Measurements from ENCODE around the gene PPIF.

The PPIF gene

DNA sequence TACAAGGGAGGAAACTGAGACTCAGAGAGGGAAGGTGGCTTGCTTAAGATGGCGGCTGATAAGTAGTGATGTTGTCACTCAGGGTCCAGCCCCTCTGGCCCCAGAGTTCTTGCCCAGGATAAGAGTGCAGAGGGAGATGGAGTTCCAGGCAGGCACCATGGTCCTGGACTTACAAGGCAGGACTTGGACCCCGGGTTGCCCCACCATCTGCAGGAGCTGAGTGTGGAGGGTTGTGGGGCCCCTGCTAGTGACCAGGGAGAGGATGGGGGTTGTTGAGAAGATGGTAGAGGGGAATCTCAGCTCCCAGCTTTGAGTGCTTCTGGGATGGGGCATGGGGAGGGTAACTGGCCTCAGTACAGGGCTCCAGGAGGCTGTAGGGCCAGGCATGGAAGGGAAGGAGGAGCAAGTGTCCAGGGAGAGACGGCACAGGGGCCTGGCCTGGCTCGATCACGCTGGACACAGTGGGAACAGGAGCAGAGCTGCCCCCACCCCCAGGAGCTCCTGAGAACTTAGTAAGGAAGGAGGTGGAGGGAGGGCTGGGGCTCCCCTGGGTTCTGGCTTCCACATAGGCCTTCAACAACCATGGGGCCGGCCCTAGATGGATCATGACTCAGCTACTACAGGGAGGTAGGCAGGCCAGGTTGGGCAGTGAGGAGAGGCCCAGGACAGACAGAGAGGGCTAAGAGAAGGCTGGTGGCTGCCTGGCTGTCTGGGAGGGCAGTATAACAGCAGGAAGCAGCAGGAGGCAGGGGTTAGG lies 28.2 kb downstream of the PPIF start:
- DNase-seq, result no peak

DNA sequence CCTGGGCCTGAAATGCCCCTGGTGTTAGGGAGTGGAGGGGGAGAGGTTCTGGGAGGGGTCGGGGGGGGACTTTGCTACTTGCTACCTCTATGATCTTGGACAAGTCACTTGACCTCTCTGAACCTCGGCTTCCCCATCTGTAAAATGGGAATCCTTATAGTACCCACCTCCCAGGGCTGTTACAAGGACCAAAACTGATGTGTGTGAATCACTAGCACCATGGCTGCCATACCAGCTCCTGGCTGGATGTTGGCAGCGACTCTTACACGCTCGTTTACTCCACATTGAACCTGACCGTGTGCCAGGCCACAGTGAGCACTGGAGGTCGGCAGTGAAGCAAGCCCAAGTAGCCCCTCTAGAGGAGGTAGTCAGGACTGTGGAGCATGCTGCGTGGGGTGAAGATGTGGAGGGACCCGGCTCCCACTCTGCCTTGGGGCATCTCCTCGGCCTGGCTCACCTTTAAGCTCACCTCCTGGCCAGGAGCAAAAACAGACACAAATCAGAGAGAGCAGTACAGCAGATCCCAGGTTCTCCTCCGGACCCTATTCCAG lies 28.9 kb downstream of the PPIF start:
- no peak for DNase-seq

DNA sequence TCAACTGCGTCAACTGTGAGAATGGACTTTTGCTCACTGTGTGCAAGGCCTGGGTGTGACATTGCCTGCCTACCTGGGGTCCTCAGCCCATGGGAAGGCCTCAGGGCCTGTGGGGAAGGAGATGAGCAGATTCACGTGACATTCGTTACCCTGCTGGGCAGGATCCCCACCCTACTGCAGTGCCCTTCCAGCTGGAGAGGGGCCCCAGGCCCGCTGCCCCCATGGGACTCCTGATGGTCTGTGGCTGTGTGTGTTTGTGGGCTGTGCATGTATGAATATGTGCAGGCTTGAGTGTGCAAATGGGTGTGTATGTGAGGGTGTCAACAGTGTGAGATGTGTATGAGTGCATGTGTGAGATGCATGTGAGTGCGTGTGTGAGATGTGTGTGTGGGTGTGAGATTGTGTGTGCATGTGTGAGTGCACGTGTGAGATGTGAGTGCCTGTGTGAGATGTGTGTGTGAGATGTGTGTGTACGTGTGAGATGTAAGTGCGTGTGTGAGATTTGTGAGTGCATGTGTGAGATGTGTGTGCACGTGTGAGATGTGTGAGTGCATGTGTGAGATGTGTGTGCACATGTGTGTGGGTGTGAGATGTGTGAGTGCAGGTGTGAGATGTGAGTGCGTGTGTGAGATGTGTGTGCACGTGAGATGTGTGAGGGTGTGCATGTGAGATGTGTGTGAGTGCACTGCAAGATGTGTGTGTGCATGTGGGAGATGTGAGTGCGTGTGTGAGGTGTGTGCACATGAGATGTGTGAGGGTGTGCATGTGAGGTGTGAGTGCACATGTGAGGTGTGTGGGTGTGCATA lies 29.7 kb downstream of the PPIF start:
- DNase-seq, result no peak

DNA sequence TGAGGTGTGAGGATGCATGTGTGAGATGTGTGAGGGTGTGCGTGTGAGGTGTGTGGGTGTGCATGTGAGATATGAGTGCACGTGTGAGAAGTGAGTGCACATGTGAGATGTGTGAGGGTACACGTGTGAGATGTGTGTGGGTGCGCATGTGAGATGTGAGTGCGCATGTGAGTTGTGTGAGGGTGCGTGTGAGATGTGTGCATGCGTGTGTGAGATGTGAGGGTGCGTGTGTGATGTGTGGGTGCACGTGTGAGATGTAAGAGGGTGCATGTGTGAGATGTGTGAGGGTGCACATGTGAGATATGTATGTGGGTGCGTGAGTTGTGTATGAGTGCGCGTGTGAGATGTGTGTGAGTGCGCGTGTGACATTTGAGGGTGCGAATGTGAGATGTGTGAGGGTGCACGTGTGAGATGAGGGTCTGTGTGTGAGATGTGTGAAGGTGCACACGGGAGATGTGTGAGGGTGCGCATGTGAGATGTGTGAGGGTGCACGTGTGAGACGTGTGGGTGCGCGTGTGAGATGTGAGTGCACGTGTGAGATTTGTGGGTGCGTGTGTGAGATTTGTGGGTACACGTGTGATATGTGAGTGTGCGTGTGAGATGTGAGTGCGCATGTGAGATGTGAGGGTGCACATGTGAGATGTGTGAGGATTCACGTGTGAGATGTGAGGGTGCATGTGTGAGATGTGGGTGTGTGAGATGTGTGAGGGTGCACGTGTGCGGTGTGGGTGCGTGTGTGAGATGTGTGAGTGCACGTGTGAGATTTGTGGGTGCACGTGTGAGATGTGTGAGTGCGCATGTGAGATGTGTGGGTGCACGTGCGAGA lies 30.5 kb downstream of the PPIF start:
- no peak for DNase-seq

DNA sequence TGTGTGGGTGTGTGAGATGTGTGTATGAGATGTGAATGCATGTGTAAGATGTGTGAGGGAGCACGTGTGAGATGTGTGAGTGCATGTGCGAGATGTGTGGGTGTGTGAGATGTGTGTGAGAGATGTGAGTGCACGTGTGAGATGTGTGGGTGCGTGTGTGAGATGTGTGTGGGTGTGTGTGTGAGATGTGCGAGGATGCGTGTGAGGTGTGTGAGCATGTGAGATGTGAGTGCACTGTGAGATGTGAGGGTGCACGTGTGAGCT lies 31.0 kb downstream of the PPIF start:
- DNase-seq, result no peak

DNA sequence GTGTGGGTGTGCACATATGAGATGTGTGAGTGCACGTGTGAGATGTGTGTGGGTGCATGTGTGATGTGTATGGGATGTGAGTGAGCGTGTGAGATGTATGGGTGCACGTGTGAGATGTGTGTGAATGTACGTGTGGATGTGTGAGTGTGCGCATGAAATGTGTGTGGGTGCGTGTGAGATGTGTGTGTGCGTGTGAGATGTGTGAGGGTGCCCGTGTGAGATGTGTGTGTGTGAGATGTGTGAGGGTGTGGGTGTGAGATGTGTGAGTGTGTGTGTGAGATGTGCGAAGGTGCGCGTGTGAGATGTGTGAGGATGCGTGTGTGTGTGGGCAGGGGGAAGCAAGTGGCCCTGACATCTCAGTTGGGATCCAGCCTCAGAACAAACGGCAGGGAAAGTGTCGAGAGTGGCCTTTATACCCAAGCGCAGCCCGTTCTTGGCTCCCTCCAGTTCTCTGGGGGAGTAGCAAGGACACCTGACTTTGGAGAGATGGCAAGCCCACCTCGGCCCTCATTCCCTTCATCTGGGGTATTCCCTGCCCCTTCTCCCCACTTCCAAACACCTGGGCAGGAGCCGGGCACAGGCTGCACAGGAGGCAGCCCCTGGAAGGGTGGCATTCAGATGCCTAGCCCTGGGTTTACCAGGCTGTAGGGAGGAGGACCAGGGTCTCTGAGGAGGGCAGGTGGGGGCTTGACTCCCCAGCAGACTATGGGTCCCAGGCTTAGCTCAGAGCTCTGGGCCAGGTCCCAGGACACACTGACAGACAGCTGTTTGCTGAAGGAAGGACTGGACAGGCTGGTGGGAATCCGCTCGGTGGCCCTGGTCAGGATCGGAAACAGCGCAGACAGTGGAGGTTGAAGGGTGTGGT lies 31.6 kb downstream of the PPIF start:
- DNase-seq, result no peak

DNA sequence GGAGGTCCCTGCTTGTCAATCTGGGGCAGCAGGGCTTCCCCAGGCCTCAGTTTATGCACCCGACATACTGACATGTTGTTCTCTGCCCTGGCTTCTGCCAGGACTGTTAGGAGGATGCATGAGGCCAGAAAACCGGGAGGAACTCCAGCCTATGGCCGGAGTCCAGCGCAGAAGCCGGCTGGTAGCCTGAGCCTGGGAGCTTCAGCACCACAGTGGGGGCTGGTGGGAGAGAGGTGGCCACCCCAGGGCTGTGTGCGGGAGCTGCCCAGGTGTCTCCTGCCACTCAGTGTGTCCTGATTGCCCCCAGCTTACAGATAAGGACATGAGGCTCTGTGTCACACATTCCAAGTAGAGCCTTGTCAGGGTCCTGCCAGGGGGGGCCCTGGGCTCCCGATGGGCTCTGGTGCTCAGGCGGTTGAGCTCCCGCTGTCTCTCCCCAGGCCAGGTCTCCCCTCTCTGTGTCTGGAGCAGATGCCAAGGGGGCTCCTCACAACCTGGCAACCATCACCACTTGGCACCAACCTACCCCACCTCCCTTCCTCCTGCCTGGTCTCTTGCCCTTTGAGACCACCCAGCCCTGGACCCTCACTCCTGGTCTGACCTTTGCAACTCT lies 32.3 kb downstream of the PPIF start:
- DNase-seq, result no peak

DNA sequence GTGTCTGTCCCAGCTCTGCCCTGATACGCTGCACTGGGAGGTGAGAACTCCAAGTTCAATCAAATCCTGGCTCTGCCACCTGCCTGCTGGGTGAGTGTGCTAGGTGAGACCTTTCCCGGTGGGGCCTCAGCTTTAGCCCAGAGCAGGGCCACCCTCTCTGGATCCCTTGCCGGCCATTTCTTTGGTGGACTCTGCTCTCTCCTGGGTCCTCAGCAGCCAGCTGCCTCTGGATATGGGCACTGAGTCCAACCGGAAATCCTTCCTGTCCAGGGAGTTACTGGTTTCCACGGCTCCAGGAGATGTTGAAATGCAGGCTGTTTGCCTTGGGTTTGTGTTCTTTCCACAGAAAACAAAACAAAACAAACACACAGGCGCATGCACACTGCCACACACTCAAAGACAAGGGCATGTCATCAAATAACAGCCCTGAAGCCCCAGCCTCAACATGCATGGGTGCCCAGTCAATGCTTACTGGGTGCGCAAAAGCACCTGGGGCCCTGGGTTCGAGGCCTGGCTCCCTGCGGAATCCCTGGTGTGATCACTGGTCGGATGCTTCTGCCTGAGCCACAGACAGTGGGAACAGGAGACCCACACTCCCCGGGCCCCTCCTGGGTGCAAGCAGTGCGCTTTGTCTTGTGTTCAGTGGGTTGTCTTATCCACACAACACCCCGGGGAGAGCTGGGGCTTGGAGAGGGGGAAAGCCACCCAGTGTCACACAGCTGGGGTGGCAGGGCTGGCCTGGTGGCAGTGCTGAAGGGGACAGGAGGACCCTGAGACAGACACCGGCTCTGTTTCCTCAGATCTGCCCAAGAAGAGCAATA lies 33.1 kb downstream of the PPIF start:
- no peak for DNase-seq

DNA sequence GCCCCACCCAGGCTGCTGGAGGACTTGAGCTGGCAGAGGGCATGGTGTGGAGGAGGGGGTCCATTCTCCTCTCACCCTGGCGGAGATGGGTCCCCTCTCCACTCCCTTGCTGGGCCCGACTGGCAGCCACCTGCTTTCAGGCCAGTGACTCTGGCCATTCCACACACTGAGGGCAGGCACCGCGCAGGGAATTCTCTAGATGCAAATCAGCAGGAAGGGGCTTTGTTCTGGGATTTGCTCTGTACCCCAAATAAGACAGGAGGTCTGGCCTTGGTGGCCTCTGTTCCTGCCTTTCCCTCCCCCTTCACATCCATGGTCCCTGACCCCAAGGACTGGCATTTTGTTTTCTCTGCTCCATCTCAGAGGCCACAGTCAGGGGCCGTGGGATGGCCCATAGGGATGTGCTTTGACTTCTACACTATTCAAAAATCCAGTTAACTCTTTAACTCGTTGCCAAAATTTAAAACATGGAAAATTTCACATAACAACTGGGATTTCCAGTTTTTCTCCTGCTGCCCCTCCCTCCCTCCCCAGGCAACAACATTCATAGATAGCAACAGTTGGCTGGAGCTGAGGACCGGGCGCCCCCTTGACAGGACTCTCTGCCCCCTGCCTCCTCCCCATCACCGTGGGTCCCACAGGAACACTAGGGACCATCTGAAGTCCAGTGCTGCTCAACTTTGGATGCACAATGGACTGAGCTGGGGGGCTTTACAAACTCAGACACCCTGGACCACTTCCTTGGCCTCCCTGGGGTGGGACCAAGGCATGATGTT lies 33.9 kb downstream of the PPIF start:
- no peak for DNase-seq

DNA sequence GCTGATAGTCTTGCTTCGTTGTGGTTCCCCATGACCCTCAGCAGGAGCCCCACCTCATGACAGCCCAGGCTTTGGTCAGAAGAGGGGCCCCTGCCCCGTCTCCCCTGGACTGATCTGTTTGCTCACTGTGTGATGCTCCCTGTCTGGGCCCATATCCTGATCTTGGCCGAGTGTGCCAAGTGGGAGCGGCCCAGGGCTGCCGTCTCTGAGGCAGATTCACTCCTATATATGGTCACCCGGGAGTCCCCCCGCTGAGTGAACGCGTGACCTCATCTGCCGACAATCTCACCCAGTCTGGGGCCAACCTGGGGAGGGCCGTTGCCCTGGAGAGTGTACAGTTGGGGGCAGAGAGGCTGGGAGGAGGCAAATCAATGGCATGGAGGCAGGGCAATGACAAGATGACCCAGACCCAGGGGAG lies 34.5 kb downstream of the PPIF start:
- no peak for DNase-seq

DNA sequence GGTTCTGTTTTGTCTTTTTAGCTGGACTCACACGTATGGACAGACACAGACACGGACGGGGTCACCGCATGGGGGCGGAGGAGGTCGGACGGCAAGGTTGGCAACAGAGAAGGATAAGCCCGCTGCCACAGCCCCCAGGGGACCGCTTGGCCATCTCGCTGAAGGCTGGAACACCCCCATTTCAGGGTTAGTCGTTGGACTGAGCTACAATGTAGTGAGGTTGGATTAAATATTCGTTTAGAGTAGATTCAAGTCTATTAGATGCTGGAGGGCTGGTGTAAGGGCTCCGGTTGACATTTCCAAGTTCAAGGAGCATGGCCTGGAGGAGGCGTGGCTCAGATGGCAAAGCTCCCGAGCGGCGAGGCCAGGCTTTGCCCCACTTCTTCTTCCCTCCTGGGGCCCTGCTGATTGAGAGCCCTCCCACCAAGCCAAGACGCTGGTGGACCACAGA lies 35.2 kb downstream of the PPIF start:
- DNase-seq, result no peak

DNA sequence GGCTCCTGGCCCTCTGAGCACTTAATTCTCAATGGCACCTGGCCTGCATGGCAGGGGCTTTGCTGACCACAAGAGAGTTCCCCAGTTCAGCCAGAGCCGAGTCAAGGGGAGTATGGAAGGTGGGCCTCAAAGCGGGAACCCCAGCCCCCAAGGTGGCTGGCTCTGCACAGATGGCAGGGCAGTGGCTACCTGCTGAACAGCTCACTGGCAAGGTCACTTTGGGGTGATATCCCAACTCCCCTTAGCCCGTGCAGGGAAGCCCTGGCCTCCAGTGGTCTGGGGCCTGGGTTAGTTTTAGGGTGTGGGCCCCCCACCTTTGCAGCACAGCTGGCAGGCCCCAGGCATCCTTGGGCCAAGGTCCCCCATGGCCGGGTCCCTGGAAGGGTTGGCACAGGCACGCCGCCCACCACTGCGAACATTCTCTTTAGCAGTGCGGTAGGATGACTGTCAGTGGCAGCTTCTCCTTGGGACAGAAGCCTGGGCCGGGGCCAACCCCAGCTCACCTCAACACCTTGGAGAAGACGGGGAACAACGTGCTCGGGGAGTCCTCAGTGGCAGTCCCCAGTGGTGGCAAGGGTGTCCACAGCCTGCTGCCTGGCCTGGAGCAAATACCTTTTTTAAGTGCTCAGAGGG lies 36.8 kb downstream of the PPIF start:
- no peak for DNase-seq

DNA sequence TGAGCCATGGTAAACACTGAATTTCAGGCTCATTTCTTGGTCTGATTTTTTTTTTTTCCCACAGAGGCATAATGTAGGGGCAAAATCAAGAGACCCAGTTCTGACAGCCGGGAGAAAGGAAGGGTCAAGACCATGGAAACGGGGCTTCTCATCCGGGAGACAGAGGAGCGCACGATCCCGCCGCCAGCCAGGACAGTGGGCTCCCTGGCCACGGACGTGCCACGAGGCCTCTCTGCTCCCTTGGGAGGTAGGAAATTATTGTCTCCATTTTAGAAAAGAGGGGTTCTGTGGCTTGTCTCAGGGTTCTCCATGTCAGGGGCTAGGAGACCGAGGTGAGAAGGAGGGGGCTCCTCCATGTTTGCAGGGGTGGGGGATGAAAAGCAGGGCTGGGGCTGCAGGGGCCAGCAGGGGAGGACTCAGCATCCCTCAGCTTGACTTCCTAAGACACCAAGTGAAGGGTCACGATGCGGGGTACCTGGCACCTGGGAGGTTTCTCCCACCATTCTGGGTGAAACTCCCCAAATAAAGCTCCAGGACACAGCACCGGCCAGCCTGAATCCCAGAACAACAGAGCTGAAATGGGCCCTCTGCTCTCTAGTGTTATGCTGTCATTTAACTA lies 37.6 kb downstream of the PPIF start:
- DNase-seq, result no peak

DNA sequence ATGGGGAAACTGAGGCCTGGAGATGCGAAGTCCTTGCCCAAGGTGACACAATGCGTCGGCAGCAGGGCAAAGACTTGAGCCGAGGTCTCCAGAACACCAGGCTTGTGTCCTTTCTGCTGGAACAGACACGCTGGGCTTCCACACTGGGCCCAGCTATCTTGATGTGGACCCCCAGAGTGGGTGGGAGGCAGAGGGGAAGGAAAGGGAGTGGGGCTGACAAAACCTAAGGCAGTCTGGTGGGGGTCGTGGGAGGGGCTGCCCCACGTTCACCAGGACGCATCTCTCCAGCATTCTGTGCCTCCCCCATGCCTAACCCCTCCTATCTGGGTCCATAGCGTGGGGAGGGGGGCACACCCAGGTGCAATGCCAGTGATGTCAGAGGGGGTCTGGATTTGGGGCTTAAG lies 38.1 kb downstream of the PPIF start:
- no peak for DNase-seq

DNA sequence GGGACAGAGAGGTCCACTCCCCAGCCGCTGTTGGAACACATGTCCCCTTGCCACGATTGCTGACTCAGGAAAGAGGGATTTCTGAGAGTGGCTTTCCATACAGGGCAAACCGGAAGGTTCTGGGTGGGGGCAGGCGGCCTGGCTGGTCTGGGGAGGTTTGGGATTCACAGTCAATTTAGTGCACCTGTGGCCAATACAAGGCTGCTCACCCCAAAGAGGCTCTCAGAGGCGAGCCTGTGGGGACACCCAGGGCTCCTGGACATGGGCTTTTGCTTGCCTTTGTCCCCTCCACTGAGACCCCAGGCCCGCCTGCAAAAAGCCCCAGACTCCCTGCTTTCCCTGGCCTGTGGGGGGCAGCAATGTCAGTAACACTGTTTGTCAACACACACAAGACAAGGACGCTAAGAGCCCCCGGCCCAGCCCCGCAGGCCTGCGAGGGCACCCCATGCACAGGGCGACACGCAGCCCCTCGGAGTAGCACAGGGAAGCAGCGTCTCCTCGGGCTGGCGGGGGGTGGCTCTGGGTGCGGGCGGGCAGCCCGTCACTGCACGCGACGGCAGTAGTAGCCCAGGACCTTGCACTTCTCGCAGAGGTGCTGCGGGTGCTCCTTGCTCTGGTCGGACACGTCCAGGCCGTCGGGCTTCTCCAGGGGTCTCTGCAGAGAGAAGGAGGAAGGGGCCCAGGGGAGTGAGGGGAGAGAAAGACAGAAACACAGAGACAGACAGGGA lies 38.7 kb downstream of the PPIF start:
- no peak for DNase-seq

DNA sequence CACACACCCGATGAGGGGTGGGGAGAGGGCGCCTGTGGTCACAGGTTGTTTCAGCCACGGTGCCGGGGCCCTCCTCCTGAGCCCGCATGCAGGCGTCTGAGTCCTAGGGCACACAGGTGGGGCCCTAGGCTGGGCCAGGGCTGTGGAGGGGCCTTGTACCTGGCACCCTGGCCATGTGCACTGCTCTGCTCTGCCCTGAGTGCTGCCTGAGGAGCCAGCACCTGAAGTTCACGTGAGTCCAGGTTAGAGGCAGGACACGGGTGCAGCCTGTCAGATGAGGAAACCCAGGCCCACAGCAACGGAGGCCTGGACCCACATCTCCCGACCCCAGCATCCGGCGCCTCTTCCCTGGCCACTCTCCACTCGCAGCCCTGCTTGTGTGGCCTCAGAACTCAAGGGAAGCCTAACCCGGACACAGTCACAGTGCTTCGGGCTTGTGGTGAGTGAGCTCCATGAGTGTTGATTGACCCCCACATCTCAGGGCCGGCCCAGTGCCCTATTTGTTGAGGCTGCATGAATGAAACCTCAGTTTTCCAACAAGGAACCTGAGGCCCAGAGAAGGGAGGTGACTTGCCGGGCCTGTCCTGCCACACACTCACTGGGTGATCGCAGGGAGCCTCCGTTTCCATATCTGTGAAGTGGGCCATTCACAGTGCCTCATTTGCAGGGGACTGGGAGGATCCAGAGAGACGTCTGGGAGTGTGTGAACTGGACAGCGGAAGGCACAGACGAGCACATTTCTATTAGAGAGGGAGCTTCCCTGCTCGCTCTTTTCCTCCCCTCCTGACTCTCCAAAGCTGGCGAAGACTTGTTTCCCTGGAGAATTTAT lies 39.6 kb downstream of the PPIF start:
- DNase-seq, result no peak

DNA sequence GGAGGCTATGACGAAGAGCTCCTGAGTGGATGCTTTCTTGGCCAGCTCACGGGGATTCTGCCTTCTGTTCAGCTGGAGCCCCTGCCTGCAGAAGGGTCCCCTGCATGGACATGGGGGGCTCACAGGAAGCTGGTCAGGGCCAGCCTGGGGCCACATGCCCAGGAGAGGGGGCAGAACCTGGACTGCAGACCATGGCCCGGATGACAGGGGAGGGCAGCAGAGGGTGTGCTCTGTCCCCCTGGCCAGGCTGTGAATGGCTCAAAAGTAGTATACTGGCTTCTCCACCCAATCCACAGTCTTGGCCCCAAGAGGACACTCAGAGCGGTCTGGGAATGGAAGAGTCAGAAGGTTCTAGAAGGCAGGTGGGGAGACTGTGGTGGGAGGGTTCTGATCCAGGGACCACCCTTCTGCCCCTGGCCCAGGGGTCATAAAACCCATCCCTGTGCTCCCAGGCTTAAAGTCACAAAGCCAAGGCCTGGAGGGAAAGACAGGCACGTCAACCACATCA lies 40.3 kb downstream of the PPIF start:
- peak in 1 of 5 donors; percentile 8 for DNase-seq

All from T-helper 1 cell (primary cell).